ENCODE measurements around the gene GRIK5. TPM values are rescaled to one million over a fixed set of nuclear protein-coding genes. Genes with fewer than 3 reads are reported as not detected.
"Not testable (repeated sequence)": the region's sequence is repeated elsewhere in the genome, so short reads cannot be mapped to it uniquely, and the experiment has no call there.

Gene GRIK5
- total RNA-seq, 6 experiments from 2014 or later, result 0.15 to 0.42 (median 0.17) TPM; not detected in 2

DNA sequence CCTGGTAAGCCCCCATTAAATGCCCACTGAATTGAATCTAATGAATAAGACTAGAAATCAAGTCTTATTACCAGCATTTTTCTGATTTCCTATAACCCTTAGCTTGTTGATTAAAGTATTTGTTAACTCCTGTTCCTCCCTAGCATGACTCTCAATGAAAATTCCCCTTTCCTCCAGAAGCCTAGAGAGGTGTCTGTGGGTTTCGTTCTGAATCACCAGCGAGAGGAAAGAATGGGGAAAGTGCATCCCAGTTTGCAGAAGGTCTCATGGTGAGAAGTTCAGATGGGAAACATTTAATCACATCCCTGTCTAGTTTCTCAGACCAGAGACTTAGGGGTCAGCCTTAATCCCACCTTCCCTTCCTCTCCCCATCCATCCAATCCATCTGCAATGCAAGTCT is 35.4 kb upstream of the GRIK5 start:
- intact Hi-C loops (cut with DNase I), result no loop called here
- Histone ChIP-seq H3K27ac (no peak overlapping the region), H3K9me3 (no peaks in the 10 kb centered on the region), H3K4me3 (no peak overlapping the region), H3K36me3 (no peaks in the 10 kb centered on the region), H3K27me3 (no peaks in the 10 kb centered on the region), H3K4me1 (no peaks in the 10 kb centered on the region)
- no peak for DNase-seq
- 35% methylated on average over 2 of the region's 2 CpGs for whole genome bisulfite sequencing (ENCODE audit: insufficient coverage, low coverage, low lambda C conversion rate, missing lambda C conversion rate)
- no peak for ATAC-seq
- TF ChIP-seq CTCF (IDR thresholded peaks at IDR 0.05), result no peak
- TF ChIP-seq POLR2A (IDR thresholded peaks at IDR 0.05), result no peak

DNA sequence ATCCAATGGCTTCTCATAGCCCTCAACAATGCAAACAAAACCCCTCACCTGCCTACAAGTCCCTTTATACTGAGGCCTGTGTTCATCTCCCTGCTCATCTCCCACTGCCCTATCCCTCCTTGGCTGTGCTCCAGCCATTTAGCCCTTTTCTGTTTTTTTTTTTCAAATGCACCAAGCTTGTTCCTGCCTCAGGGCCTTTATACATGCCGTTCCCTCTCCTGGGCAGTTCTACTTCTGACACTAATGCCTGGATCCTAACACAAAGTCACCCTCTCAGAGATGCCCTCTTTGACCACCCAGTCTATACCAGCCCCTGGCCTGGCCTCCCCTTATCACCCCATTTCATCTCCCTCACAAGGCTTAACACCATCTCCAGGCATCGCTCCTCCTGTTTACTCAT is 32.9 kb upstream of the GRIK5 start:
- no peaks in the 10 kb centered on the region for H3K4me1 ChIP-seq
- ATAC-seq, result no peak
- no peaks in the 10 kb centered on the region for H3K36me3 ChIP-seq
- intact Hi-C loops (cut with DNase I), result no loop called here
- no peaks in the 10 kb centered on the region for H3K9me3 ChIP-seq
- no peak overlapping the region for H3K27ac ChIP-seq
- 82% methylated on average over 2 of the region's 2 CpGs for WGBS (ENCODE audit: insufficient coverage, low coverage, low lambda C conversion rate, missing lambda C conversion rate)
- H3K27me3 ChIP-seq, result no peaks in the 10 kb centered on the region
- H3K4me3 ChIP-seq, result no peak overlapping the region
- DNase-seq, result no peak
- no peak for TF ChIP-seq CTCF (IDR thresholded peaks at IDR 0.05)
- TF ChIP-seq POLR2A (IDR thresholded peaks at IDR 0.05), result no peak

GRCh38 chr19:42100241-42100640 is 30.2 kb upstream of the GRIK5 start:
- H3K4me3 ChIP-seq; H3K9me3 ChIP-seq; H3K27ac ChIP-seq; DNase-seq; ATAC-seq; intact Hi-C loops (cut with DNase I); H3K27me3 ChIP-seq; H3K4me1 ChIP-seq; H3K36me3 ChIP-seq: not testable (repeated sequence)
- WGBS (ENCODE audit: insufficient coverage, low coverage, low lambda C conversion rate, missing lambda C conversion rate), result 89% methylated on average over 10 of the region's 10 CpGs

DNA sequence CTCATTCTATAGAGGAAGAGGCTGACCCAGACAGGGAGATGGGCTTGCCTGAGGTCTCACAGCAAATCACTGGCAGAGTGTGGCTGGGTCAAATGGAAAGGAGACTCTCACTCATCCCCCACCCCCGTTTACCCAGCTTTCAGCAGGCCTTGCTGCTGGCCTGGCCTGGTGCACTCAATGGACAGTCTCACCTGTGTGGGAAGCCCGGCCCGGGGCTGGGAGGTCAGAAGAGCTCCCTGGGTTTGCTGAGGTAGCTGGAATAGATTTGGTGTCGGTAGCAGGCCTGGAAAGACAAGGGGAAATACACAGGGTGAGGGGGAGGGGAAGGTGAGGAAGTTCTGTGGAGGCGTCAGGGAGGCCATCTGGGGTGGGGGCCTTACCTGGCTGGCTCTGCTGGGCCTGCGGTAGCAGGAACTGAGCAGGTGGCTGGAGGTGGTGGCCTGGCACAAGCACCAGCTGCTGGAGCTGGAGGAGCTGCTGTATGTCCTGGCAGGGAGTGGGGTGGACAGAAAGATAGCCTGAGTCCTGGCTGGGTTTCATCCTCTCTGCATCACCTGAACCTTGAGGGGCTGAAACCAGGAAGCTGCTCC is 29.4 kb upstream of the GRIK5 start:
- TF ChIP-seq CTCF (IDR thresholded peaks at IDR 0.05) (no peak), POLR2A (IDR thresholded peaks at IDR 0.05) (no peak)
- DNase-seq (no peak), ATAC-seq (no peak)
- Histone ChIP-seq H3K4me1 (no peaks in the 10 kb centered on the region), H3K4me3 (no peak overlapping the region), H3K27ac (no peak overlapping the region), H3K36me3 (no peaks in the 10 kb centered on the region), H3K9me3 (no peaks in the 10 kb centered on the region), H3K27me3 (no peaks in the 10 kb centered on the region)
- intact Hi-C loops (cut with DNase I), result no loop called here
- WGBS (ENCODE audit: insufficient coverage, low coverage, low lambda C conversion rate, missing lambda C conversion rate), result 63% methylated on average over 2 of the region's 6 CpGs

- H3K4me1 ChIP-seq, result no peaks in the 10 kb centered on the region
- no peak for ATAC-seq
- intact Hi-C loops (cut with DNase I), result no loop called here
- H3K36me3 ChIP-seq, result no peaks in the 10 kb centered on the region
- H3K27me3 ChIP-seq, result no peaks in the 10 kb centered on the region
- DNase-seq, result no peak
- TF ChIP-seq CTCF (IDR thresholded peaks at IDR 0.05) (no peak), POLR2A (IDR thresholded peaks at IDR 0.05) (no peak)
- WGBS (ENCODE audit: insufficient coverage, low coverage, low lambda C conversion rate, missing lambda C conversion rate), result 76% methylated on average over 5 of the region's 6 CpGs
- H3K9me3 ChIP-seq, result no peaks in the 10 kb centered on the region
- H3K4me3 ChIP-seq, result no peak overlapping the region
- no peak overlapping the region for H3K27ac ChIP-seq
Measured at GRCh38 chr19:42098781-42099180, 28.8 kb upstream of the GRIK5 start.

All from right lobe of liver (tissue), 6 donors.